Neural crest cell (in vitro differentiated cells): ENCODE measurements around the gene BMP8A. TPM values are rescaled to one million over a fixed set of nuclear protein-coding genes. Genes with fewer than 3 reads are reported as not detected.
A peak's percentile ranks its signal among the peaks of the same experiment; 100 is the strongest.

Experiments used
- DNase-seq: peaks from one replicate; pipeline ENCODE4 v3.0.0; 2021; ENCODE audit warnings: low read depth, mixed read lengths, low spot score
- H3K27ac Mint-ChIP-seq: one replicate; pipeline ENCODE4 v1.8.0; 2021; ENCODE audit warnings: mild to moderate bottlenecking, mixed read lengths; ENCODE audit not compliant: unreplicated experiment
- H3K27me3 Mint-ChIP-seq: 2 replicates; pipeline ENCODE4 v1.8.0; 2021; ENCODE audit warnings: low read depth, mild to moderate bottlenecking, mixed read lengths
- H3K36me3 Mint-ChIP-seq: 2 replicates; pipeline ENCODE4 v1.8.0; 2021; ENCODE audit warnings: low read depth, mild to moderate bottlenecking, mixed read lengths
- H3K4me1 Mint-ChIP-seq: 2 replicates; pipeline ENCODE4 v1.8.0; 2021; ENCODE audit warnings: mixed read lengths
- H3K4me3 Mint-ChIP-seq: one replicate; pipeline ENCODE4 v1.8.0; 2021; ENCODE audit warnings: mild to moderate bottlenecking, mixed read lengths
- H3K9me3 Mint-ChIP-seq: 2 replicates; pipeline ENCODE4 v1.8.0; 2021; ENCODE audit warnings: mixed read lengths
- CTCF ChIP-seq: fragments of 200-600 bp; sonication (generic); conservative IDR thresholded peaks from 2 replicates; pipeline ENCODE4 v1.5.0; 2021; ENCODE audit warnings: antibody characterized with exemption, mild to moderate bottlenecking
- total RNA-seq: library from RNA; stranded (reverse); gene quantifications from 2 replicates; pipeline ENCODE4 v1.2.1, GENCODE V29; 2021

Gene BMP8A
- total RNA-seq, 1 donor from 2014 or later = 0.19 TPM

- TF ChIP-seq CTCF = no peak
- peaks cover 38% of the 10 kb centered on the region for H3K4me1 Mint-ChIP-seq
- H3K27ac Mint-ChIP-seq = no peak overlapping the region
- no peak overlapping the region for H3K4me3 Mint-ChIP-seq
- peaks cover 47% of the 10 kb centered on the region for H3K36me3 Mint-ChIP-seq
- H3K27me3 Mint-ChIP-seq = no peaks in the 10 kb centered on the region
- no peak for DNase-seq
- no peaks in the 10 kb centered on the region for H3K9me3 Mint-ChIP-seq
Observed at GRCh38 chr1:39571178-39571483, 79.7 kb downstream of the BMP8A start.

- no peak for TF ChIP-seq CTCF
- H3K4me3 Mint-ChIP-seq = peak overlapping the region; percentile 96
- H3K27me3 Mint-ChIP-seq = no peaks in the 10 kb centered on the region
- peaks cover 33% of the 10 kb centered on the region for H3K36me3 Mint-ChIP-seq
- peaks cover 38% of the 10 kb centered on the region for H3K4me1 Mint-ChIP-seq
- no peak overlapping the region for H3K27ac Mint-ChIP-seq
- DNase-seq = no peak
- H3K9me3 Mint-ChIP-seq = no peaks in the 10 kb centered on the region
Observed at GRCh38 chr1:39572379-39573096, 81.1 kb downstream of the BMP8A start.

GRCh38 chr1:39573097-39573465 lies 81.6 kb downstream of the BMP8A start:
- TF ChIP-seq CTCF = no peak
- Mint-ChIP-seq H3K9me3 (no peaks in the 10 kb centered on the region), H3K36me3 (peaks cover 31% of the 10 kb centered on the region), H3K4me3 (peak overlapping the region; percentile 96), H3K4me1 (peaks cover 38% of the 10 kb centered on the region), H3K27ac (peak overlapping the region; percentile 57), H3K27me3 (no peaks in the 10 kb centered on the region)
- no peak for DNase-seq

- Mint-ChIP-seq H3K27me3 (no peaks in the 10 kb centered on the region), H3K4me1 (peaks cover 38% of the 10 kb centered on the region), H3K4me3 (peak overlapping the region; percentile 96), H3K9me3 (no peaks in the 10 kb centered on the region), H3K36me3 (peaks cover 25% of the 10 kb centered on the region), H3K27ac (no peak overlapping the region)
- no peak for TF ChIP-seq CTCF
- DNase-seq = no peak
Observed at GRCh38 chr1:39573736-39574624, 82.5 kb downstream of the BMP8A start.

GRCh38 chr1:39574646-39575045 lies 83.2 kb downstream of the BMP8A start:
- H3K9me3 Mint-ChIP-seq = no peaks in the 10 kb centered on the region
- H3K4me3 Mint-ChIP-seq = peak overlapping the region; percentile 96
- H3K36me3 Mint-ChIP-seq = peaks cover 25% of the 10 kb centered on the region
- no peak overlapping the region for H3K27ac Mint-ChIP-seq
- no peaks in the 10 kb centered on the region for H3K27me3 Mint-ChIP-seq
- TF ChIP-seq CTCF = no peak
- DNase-seq = no peak
- H3K4me1 Mint-ChIP-seq = peaks cover 38% of the 10 kb centered on the region

Other genes with a start within 250 kb of the BMP8A start
- gene PABPC4, start 85.2 kb downstream of the BMP8A start, total RNA-seq = 318 and 321 TPM in 2 replicates
- gene HEYL, start 148.0 kb downstream of the BMP8A start, total RNA-seq = 4.9 and 5.0 TPM in 2 replicates
- gene NT5C1A, start 180.5 kb downstream of the BMP8A start, total RNA-seq = not detected in 2 replicates
- 0.49 and 0.68 TPM in 2 replicates for gene HPCAL4, start 199.8 kb downstream of the BMP8A start, total RNA-seq
- 51.3 and 56.2 TPM in 2 replicates for gene PPIE, start 247.2 kb downstream of the BMP8A start, total RNA-seq